CD4-positive, alpha-beta memory T cell (primary cell): ENCODE measurements around the gene METTL9. TPM values are rescaled to one million over a fixed set of nuclear protein-coding genes. Genes with fewer than 3 reads are reported as not detected.
"Not testable (repeated sequence)": the region's sequence is repeated elsewhere in the genome, so short reads cannot be mapped to it uniquely, and the experiment has no call there.

Source experiments
- CTCF ChIA-PET: fragments of 350-600 bp; sonication (Branson Sonifier 250); formaldehyde crosslinking; loops from one replicate; lab custom pipeline; 2021; ENCODE audit warnings: inconsistent platforms; ENCODE audit not compliant: partially characterized antibody; lab: Charles Lee
- POLR2A ChIA-PET: fragments of 350-600 bp; sonication (Branson Sonifier 250); formaldehyde crosslinking; loops from one replicate; lab custom pipeline; 2021; ENCODE audit not compliant: partially characterized antibody; lab: Charles Lee
- DNase-seq, 5 donors: peaks; one replicate each; pipeline versions ENCODE4 v3.0.0 to v3.0.0-alpha.2; 2020 to 2022; ENCODE audit warnings: mixed read lengths in 1 of 5
- H3K27ac ChIP-seq: one replicate; pipeline ENCODE4 v1.7.0; 2013; ENCODE audit warnings: low read depth, low read length
- H3K27me3 ChIP-seq: 2 replicates; pipeline ENCODE4 v1.7.0; 2013; ENCODE audit warnings: mild to moderate bottlenecking, low read length, moderate library complexity; ENCODE audit not compliant: insufficient read depth
- H3K36me3 ChIP-seq: 2 replicates; pipeline ENCODE4 v1.7.0; 2013; ENCODE audit warnings: mild to moderate bottlenecking, low read length, moderate library complexity; ENCODE audit not compliant: insufficient read depth
- H3K4me1 ChIP-seq: 2 replicates; pipeline ENCODE4 v1.7.0; 2013; ENCODE audit warnings: mild to moderate bottlenecking, low read length, moderate library complexity; ENCODE audit not compliant: insufficient read depth
- H3K4me3 ChIP-seq, 2 donors: one replicate each; pipeline ENCODE4 v1.7.0; 2013; ENCODE audit warnings: low read length in 2 of 2, mild to moderate bottlenecking in 1 of 2
- H3K9me3 ChIP-seq, 2 donors: one replicate each; pipeline ENCODE4 v1.7.0; 2013; ENCODE audit warnings: low read length in 2 of 2, control low read depth in 1 of 2; ENCODE audit not compliant: control insufficient read depth in 1 of 2
- H3K27ac Mint-ChIP-seq, 7 donors: one replicate each; pipeline ENCODE4 v1.8.0; 2020 to 2021; ENCODE audit warnings: mixed read lengths in 7 of 7, mild to moderate bottlenecking in 6 of 7, inconsistent platforms in 3 of 7, moderate library complexity in 3 of 7
- H3K27me3 Mint-ChIP-seq, 2 donors: one replicate each; pipeline ENCODE4 v1.8.0; 2020 to 2021; ENCODE audit warnings: mixed read lengths in 2 of 2
- H3K36me3 Mint-ChIP-seq, 2 donors: one replicate each; pipeline ENCODE4 v1.8.0; 2020 to 2021; ENCODE audit warnings: mixed read lengths in 2 of 2, inconsistent platforms in 1 of 2, mild to moderate bottlenecking in 1 of 2
- H3K4me1 Mint-ChIP-seq, 4 donors: one replicate each; pipeline ENCODE4 v1.8.0; 2020 to 2021; ENCODE audit warnings: mixed read lengths in 4 of 4, mild to moderate bottlenecking in 1 of 4
- H3K4me3 Mint-ChIP-seq, 8 donors: one replicate each; pipeline ENCODE4 v1.8.0; 2020 to 2021; ENCODE audit warnings: mixed read lengths in 8 of 8, mild to moderate bottlenecking in 7 of 8, moderate library complexity in 6 of 8, inconsistent platforms in 3 of 8
- H3K9me3 Mint-ChIP-seq, 8 donors: one replicate each; pipeline ENCODE4 v1.8.0; 2020 to 2021; ENCODE audit warnings: mixed read lengths in 8 of 8, mild to moderate bottlenecking in 5 of 8, inconsistent platforms in 3 of 8, moderate library complexity in 1 of 8
- intact Hi-C: fragments of 100-400 bp; cut with micrococcal nuclease; formaldehyde crosslinking; loops from one replicate; pipeline ENCODE4 v1.15.1; 2023
- polyA plus RNA-seq, 2 donors: library from polyadenylated mRNA; unstranded; fragments of 300-500 nt; fragmentation: Illumina TruSeq; gene quantifications; one replicate each; pipeline ENCODE4 v1.2.3, GENCODE V29; 2021
- total RNA-seq, 2 experiments: library from RNA; stranded (reverse); gene quantifications; one replicate each; pipeline ENCODE4 v1.2.3, GENCODE V29; 2021

The METTL9 gene
- total RNA-seq: 10 to 100 TPM; 71.1 to 92.8 TPM
- 100 to 1,000 TPM; 122 to 175 TPM for polyA plus RNA-seq

- Histone ChIP-seq H3K4me1 (peaks cover 57% of the 10 kb centered on the region), H3K4me3 (peak within 1 kb of the TSS; percentile 65 to 80), H3K27ac (peak within 1 kb of the TSS; percentile 87), H3K27me3 (no peaks in the 10 kb centered on the region), H3K9me3 (no peaks in the 10 kb centered on the region), H3K36me3 (no peaks in the 10 kb centered on the region)
- H3K4me3 Mint-ChIP-seq: peak within 1 kb of the TSS; percentile 90 to 97 (median 92)
- intact Hi-C loops: loop anchor here (2.0 to 5.0 kb wide), 3 partner anchors 45 to 593 kb away; partner anchors contain the start of gene UQCRC2
- peaks cover 0 to 8% of the 10 kb centered on the region in 2 donors for H3K36me3 Mint-ChIP-seq
- CTCF ChIA-PET: interaction anchor here (1.1 to 3.0 kb wide), 2 partner anchors 43 to 58 kb away, joined by 4 to 8 read pairs; no protein-coding TSS in a partner anchor
- H3K9me3 Mint-ChIP-seq: no peaks in the 10 kb centered on the region
- peak; percentile 94 to 96 (median 94) for DNase-seq
- POLR2A ChIA-PET: interaction anchor here (0.7 to 3.3 kb wide), 10 partner anchors 9 to 592 kb away, joined by 3 to 26 read pairs (median 6); no protein-coding TSS in a partner anchor
- H3K27ac Mint-ChIP-seq: peak within 1 kb of the TSS; percentile 82 to 99 (median 95)
- H3K4me1 Mint-ChIP-seq: peaks cover 27 to 65% (median 48%) of the 10 kb centered on the region in 4 donors
- no peaks in the 10 kb centered on the region for H3K27me3 Mint-ChIP-seq
Measured at GRCh38 chr16:21599122-21600030, at the start of gene METTL9. Gene METTL9 (plus strand): TSS chr16:21599577. CDS start chr16:21599734, 157 bp downstream.

- H3K27me3 Mint-ChIP-seq, H3K4me1 ChIP-seq, CTCF ChIA-PET, H3K36me3 ChIP-seq, POLR2A ChIA-PET, H3K4me3 Mint-ChIP-seq, H3K9me3 ChIP-seq, H3K27me3 ChIP-seq, H3K4me3 ChIP-seq, DNase-seq, H3K9me3 Mint-ChIP-seq, H3K4me1 Mint-ChIP-seq, H3K27ac Mint-ChIP-seq, H3K36me3 Mint-ChIP-seq, H3K27ac ChIP-seq: not testable (repeated sequence)
- intact Hi-C loops: loop anchor here (10.0 kb wide), 1 partner anchor 1885 kb away; no protein-coding TSS in a partner anchor
Measured at GRCh38 chr16:21549975-21550374, 49.4 kb upstream of the METTL9 start.

- H3K9me3 Mint-ChIP-seq, CTCF ChIA-PET, H3K36me3 ChIP-seq, H3K36me3 Mint-ChIP-seq, POLR2A ChIA-PET, H3K9me3 ChIP-seq, DNase-seq, H3K27me3 ChIP-seq, H3K4me1 ChIP-seq, H3K4me3 ChIP-seq, H3K27me3 Mint-ChIP-seq, H3K4me3 Mint-ChIP-seq, H3K27ac Mint-ChIP-seq, H3K27ac ChIP-seq: not testable (repeated sequence)
- peaks cover 3 to 10% (median 6%) of the 10 kb centered on the region in 4 donors for H3K4me1 Mint-ChIP-seq
- intact Hi-C loops: loop anchor here (10.0 kb wide), 1 partner anchor 1884 kb away; no protein-coding TSS in a partner anchor
Measured at GRCh38 chr16:21550435-21550834, 48.9 kb upstream of the METTL9 start.

GRCh38 chr16:21551076-21551475 is 48.3 kb upstream of the METTL9 start:
- H3K4me3 ChIP-seq, H3K9me3 Mint-ChIP-seq, H3K4me1 ChIP-seq, CTCF ChIA-PET, POLR2A ChIA-PET, H3K27me3 Mint-ChIP-seq, DNase-seq, H3K4me3 Mint-ChIP-seq, H3K36me3 Mint-ChIP-seq, H3K27me3 ChIP-seq, H3K27ac ChIP-seq, H3K36me3 ChIP-seq, H3K27ac Mint-ChIP-seq, H3K9me3 ChIP-seq: not testable (repeated sequence)
- intact Hi-C loops: loop anchor here (10.0 kb wide), 1 partner anchor 1884 kb away; no protein-coding TSS in a partner anchor
- peaks cover 3 to 12% (median 6%) of the 10 kb centered on the region in 4 donors for H3K4me1 Mint-ChIP-seq

GRCh38 chr16:21551600-21551999 is 47.8 kb upstream of the METTL9 start:
- POLR2A ChIA-PET, H3K9me3 ChIP-seq, H3K27ac Mint-ChIP-seq, H3K9me3 Mint-ChIP-seq, H3K4me3 Mint-ChIP-seq, CTCF ChIA-PET, H3K27me3 Mint-ChIP-seq, H3K4me3 ChIP-seq, H3K4me1 ChIP-seq, H3K27me3 ChIP-seq, DNase-seq, H3K36me3 Mint-ChIP-seq, H3K36me3 ChIP-seq, H3K27ac ChIP-seq: not testable (repeated sequence)
- peaks cover 3 to 12% (median 6%) of the 10 kb centered on the region in 4 donors for H3K4me1 Mint-ChIP-seq
- intact Hi-C loops: loop anchor here (10.0 kb wide), 1 partner anchor 1883 kb away; no protein-coding TSS in a partner anchor

GRCh38 chr16:21553481-21554296 is 45.7 kb upstream of the METTL9 start:
- POLR2A ChIA-PET, H3K9me3 ChIP-seq, H3K9me3 Mint-ChIP-seq, H3K27me3 ChIP-seq, DNase-seq, H3K27me3 Mint-ChIP-seq, H3K4me3 ChIP-seq, H3K36me3 Mint-ChIP-seq, H3K36me3 ChIP-seq, H3K27ac ChIP-seq, H3K4me1 ChIP-seq: not testable (repeated sequence)
- intact Hi-C loops: loop anchor here (10.0 kb wide), 1 partner anchor 1881 kb away; no protein-coding TSS in a partner anchor
- H3K4me1 Mint-ChIP-seq: peaks cover 3 to 12% (median 6%) of the 10 kb centered on the region in 4 donors
- peak overlapping the region in 1 of 8 donors; percentile 53 for H3K4me3 Mint-ChIP-seq
- CTCF ChIA-PET: interaction anchor here (0.7 to 2.7 kb wide), 9 partner anchors 10 to 1394 kb away, joined by 3 to 13 read pairs (median 4); partner anchors contain the start of gene DNAH3
- peak overlapping the region in 1 of 7 donors; percentile 44 for H3K27ac Mint-ChIP-seq
